ENCODE data around the gene UROD. TPM values are rescaled to one million over a fixed set of nuclear protein-coding genes. Genes with fewer than 3 reads are reported as not detected.

UROD gene
- total RNA-seq, 6 donors from 2014 or later = 38.6 to 76.3 (median 63.3) TPM

DNA sequence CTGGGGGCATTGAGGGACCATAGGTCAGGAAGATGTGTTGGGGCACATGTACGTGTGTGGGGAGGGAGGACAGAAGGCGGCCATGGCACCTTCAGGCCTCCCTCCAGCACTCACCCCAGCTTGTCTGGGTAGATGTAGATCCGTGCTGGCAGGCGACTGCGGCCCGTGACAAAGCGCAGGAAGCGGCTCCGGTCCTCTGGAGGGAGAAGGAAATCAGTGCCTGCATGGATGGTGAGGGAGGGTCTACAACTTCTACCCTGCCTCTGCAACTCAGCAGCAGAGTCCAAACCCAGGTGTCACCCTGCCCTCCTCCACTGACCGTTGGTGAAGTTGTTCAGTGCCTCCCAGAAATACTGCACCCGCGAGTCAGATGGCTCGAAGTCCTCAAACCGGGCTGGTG lies 8.3 kb upstream of the UROD start:
- TF ChIP-seq POLR2AphosphoS5 (IDR thresholded peaks at IDR 0.05) = no peak
- no peak for TF ChIP-seq POLR2A (IDR thresholded peaks at IDR 0.05)
- TF ChIP-seq, protein P1, sequence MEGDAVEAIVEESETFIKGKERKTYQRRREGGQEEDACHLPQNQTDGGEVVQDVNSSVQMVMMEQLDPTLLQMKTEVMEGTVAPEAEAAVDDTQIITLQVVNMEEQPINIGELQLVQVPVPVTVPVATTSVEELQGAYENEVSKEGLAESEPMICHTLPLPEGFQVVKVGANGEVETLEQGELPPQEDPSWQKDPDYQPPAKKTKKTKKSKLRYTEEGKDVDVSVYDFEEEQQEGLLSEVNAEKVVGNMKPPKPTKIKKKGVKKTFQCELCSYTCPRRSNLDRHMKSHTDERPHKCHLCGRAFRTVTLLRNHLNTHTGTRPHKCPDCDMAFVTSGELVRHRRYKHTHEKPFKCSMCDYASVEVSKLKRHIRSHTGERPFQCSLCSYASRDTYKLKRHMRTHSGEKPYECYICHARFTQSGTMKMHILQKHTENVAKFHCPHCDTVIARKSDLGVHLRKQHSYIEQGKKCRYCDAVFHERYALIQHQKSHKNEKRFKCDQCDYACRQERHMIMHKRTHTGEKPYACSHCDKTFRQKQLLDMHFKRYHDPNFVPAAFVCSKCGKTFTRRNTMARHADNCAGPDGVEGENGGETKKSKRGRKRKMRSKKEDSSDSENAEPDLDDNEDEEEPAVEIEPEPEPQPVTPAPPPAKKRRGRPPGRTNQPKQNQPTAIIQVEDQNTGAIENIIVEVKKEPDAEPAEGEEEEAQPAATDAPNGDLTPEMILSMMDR (IDR thresholded peaks at IDR 0.05) = no peak
- no peak for TF ChIP-seq EP300 (IDR thresholded peaks at IDR 0.05)
- Histone ChIP-seq H3K27ac (no peak overlapping the region), H3K27me3 (no peaks in the 10 kb centered on the region), H3K36me3 (peaks cover 45 to 72% (median 67%) of the 10 kb centered on the region in 4 donors), H3K4me3 (no peak overlapping the region), H3K4me1 (peaks cover 0 to 6% (median under 1%) of the 10 kb centered on the region in 4 donors), H3K9me3 (no peaks in the 10 kb centered on the region)
- ATAC-seq (ENCODE audit: low FRiP score in 2 of 2) (no peak), DNase-seq (peak in 1 of 2 donors; percentile 48)
- WGBS, 2 donors = 92 to 99% methylated on average over 9 to 14 of the region's 14 CpGs

DNA sequence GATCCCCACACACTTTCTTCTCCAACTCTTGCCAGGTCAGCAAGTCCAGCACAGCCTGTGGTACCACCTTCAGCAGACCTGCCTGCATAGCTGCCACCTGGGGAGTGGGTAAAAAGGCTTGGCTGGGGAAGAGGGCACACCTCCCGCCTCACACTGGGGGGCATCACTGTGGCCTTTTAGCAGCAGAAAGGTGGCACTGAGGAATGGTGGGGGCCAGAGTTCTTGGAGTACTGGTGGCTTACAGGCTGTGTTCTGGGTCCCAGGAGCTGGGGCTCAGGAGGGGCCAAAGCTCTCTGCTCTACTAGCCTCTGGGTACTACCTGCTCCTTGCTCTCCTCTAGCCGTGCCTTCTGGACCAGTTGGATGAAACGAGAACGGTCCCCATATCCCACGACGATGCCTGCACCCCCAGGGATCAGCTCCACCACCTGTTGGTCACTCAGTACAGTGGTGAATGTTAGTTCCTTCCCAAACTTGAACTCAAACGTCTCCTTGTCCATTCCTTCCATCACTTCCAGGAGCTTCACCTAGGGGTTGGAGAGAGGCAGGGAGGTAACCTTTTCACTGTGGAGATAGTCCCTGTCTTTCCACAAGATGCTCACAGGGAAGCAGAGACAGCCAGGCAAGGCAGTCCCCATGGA lies 7.7 kb upstream of the UROD start:
- 89 to 94% methylated on average over 6 to 7 of the region's 7 CpGs for WGBS, 2 donors
- TF ChIP-seq EP300 (IDR thresholded peaks at IDR 0.05) (no peak), POLR2A (IDR thresholded peaks at IDR 0.05) (no peak), POLR2AphosphoS5 (IDR thresholded peaks at IDR 0.05) (no peak)
- TF ChIP-seq, protein P1 (IDR thresholded peaks at IDR 0.05) = no peak
- H3K27me3 ChIP-seq = no peaks in the 10 kb centered on the region
- peaks cover under 1 to 7% (median 5%) of the 10 kb centered on the region in 4 donors for H3K4me1 ChIP-seq
- H3K27ac ChIP-seq = no peak overlapping the region
- DNase-seq (no peak), ATAC-seq (ENCODE audit: low FRiP score in 2 of 2) (no peak)
- H3K4me3 ChIP-seq = no peak overlapping the region
- H3K9me3 ChIP-seq = no peaks in the 10 kb centered on the region
- H3K36me3 ChIP-seq = peaks cover 49 to 79% (median 72%) of the 10 kb centered on the region in 4 donors

DNA sequence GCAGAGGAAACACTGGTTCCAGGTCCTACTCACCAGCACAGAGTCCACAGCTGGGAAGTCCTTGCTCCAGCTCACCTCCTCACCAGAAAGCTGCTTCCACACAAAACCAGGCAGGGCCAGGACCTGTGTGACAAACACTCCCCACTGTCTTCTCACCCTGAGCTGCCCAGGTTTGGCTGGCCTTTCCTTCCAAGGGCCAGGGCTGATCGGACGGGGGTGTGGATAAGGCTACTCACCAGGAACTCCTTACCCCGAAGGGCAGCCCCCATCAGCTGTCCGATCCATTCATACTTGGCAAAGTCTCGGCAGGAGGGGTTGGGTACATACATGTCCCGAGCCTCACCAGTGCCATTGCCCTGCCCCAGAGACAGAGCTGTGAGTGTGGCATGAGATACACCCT lies 6.3 kb upstream of the UROD start:
- Histone ChIP-seq H3K9me3 (no peaks in the 10 kb centered on the region), H3K27me3 (no peaks in the 10 kb centered on the region), H3K4me1 (peaks cover 11 to 21% (median 13%) of the 10 kb centered on the region in 4 donors), H3K36me3 (peaks cover 49 to 82% (median 73%) of the 10 kb centered on the region in 4 donors), H3K4me3 (no peak overlapping the region), H3K27ac (no peak overlapping the region)
- TF ChIP-seq POLR2AphosphoS5 (IDR thresholded peaks at IDR 0.05) = no peak
- TF ChIP-seq, protein P1 (IDR thresholded peaks at IDR 0.05) = no peak
- no peak for TF ChIP-seq EP300 (IDR thresholded peaks at IDR 0.05)
- no peak for TF ChIP-seq POLR2A (IDR thresholded peaks at IDR 0.05)
- WGBS, 2 donors = 94% methylated on average over 5 of the region's 6 CpGs; no CpG with 5 or more reads in 1 of the 2 donors
- ATAC-seq (ENCODE audit: low FRiP score in 2 of 2) = no peak
- no peak for DNase-seq

DNA sequence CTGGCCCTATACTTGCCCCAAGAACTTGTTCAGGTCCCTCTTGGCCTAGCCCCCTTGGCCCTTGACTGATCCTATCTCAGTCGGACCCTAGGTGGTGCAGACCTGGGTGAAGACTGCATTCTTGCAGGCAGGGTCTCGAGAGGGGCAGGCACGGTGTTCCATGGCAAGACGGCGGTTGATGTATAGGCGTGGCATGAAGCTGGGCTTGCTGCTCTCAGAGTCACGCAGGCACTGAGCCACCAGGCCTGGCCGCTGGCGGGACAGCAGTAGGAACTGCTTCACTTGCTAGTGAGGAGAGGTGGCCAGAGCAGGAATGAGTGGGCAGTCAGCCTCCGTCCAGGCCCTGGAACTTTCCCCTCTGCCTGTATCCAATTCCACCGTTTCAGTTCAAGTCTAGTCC lies 4.7 kb upstream of the UROD start:
- no peak for TF ChIP-seq POLR2A (IDR thresholded peaks at IDR 0.05)
- TF ChIP-seq, protein P1 (IDR thresholded peaks at IDR 0.05) = no peak
- TF ChIP-seq POLR2AphosphoS5 (IDR thresholded peaks at IDR 0.05) = no peak
- TF ChIP-seq EP300 (IDR thresholded peaks at IDR 0.05) = no peak
- no peaks in the 10 kb centered on the region for H3K9me3 ChIP-seq
- H3K4me3 ChIP-seq = no peak overlapping the region
- no peaks in the 10 kb centered on the region for H3K27me3 ChIP-seq
- DNase-seq (peak in 1 of 2 donors; percentile 52), ATAC-seq (ENCODE audit: low FRiP score in 2 of 2) (no peak)
- WGBS, 2 donors = 85 to 90% methylated on average over 10 to 11 of the region's 11 CpGs
- H3K36me3 ChIP-seq = peaks cover 49 to 75% (median 69%) of the 10 kb centered on the region in 4 donors
- H3K4me1 ChIP-seq = peaks cover 18 to 31% (median 19%) of the 10 kb centered on the region in 4 donors
- H3K27ac ChIP-seq = no peak overlapping the region

DNA sequence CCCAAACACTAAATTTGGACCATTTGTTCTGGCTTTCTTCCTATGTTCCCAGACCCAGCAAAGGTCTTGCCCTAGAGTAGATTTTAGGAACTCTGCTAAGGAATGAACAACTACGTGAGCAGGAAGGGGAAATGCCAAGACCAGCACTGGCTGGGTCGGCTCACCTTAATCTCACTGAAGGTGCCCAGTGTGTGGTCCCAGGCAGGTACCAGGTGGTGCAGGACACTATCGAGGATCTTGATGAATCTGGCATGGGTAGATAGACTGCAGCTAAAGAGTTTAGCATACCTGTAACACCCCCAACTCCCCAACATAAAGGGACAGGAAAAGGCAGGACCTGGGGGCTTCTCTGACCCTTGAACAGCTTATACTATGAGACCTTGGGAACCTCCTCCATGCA lies 4.0 kb upstream of the UROD start:
- H3K36me3 ChIP-seq = peaks cover 49 to 67% (median 62%) of the 10 kb centered on the region in 4 donors
- H3K27me3 ChIP-seq = no peaks in the 10 kb centered on the region
- H3K4me1 ChIP-seq = peaks cover 24 to 39% (median 27%) of the 10 kb centered on the region in 4 donors
- DNase-seq (no peak), ATAC-seq (ENCODE audit: low FRiP score in 2 of 2) (no peak)
- H3K4me3 ChIP-seq = no peak overlapping the region
- H3K9me3 ChIP-seq = no peaks in the 10 kb centered on the region
- 94 to 97% methylated on average over 3 of the region's 3 CpGs for WGBS, 2 donors
- TF ChIP-seq EP300 (IDR thresholded peaks at IDR 0.05) = no peak
- TF ChIP-seq POLR2A (IDR thresholded peaks at IDR 0.05) = no peak
- TF ChIP-seq POLR2AphosphoS5 (IDR thresholded peaks at IDR 0.05) = no peak
- TF ChIP-seq, protein P1 (IDR thresholded peaks at IDR 0.05) = no peak
- H3K27ac ChIP-seq = no peak overlapping the region

Measured in upper lobe of left lung (tissue), 6 donors.